PC-9 (cell line): ENCODE data around the gene MYH6.

ENCODE experiments used
- EZH2 ChIP-seq: fragments of 200-600 bp; sonication (generic); IDR thresholded peaks from 2 replicates; pipeline ENCODE4 v1.8.0; 2017; ENCODE audit warnings: antibody characterized with exemption, low read depth
- TF ChIP-seq, protein P1 (sequence below): fragments of 200-600 bp; sonication (generic); conservative IDR thresholded peaks from 2 replicates; pipeline ENCODE4 v1.6.1; 2017; ENCODE audit warnings: mixed run types, antibody characterized with exemption, mild to moderate bottlenecking, moderate library complexity

DNA sequence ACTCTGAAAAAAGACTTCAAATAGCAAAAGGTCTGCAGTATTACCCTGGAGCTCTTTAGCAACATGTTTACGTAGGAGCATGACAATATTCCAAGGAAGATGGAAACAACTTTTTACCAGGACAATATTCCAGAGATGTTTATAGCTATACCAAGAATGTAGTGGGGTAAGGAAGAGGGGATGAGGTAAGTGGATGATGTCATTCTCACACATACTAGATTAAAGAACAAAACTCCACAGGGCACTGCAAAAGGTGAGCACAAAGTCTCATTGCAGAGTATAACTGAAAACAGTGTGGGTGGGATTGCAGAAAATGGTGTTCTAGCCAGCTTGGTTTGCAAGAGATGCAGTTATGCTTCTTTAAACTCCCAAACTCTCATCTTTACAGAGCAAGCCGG lies 22.8 kb downstream of the MYH6 start:
- no peak for TF ChIP-seq EZH2
- TF ChIP-seq, protein P1, sequence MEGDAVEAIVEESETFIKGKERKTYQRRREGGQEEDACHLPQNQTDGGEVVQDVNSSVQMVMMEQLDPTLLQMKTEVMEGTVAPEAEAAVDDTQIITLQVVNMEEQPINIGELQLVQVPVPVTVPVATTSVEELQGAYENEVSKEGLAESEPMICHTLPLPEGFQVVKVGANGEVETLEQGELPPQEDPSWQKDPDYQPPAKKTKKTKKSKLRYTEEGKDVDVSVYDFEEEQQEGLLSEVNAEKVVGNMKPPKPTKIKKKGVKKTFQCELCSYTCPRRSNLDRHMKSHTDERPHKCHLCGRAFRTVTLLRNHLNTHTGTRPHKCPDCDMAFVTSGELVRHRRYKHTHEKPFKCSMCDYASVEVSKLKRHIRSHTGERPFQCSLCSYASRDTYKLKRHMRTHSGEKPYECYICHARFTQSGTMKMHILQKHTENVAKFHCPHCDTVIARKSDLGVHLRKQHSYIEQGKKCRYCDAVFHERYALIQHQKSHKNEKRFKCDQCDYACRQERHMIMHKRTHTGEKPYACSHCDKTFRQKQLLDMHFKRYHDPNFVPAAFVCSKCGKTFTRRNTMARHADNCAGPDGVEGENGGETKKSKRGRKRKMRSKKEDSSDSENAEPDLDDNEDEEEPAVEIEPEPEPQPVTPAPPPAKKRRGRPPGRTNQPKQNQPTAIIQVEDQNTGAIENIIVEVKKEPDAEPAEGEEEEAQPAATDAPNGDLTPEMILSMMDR = no peak
